SJCRH30 (cell line): Measurements from ENCODE around the gene METTL14. TPM values are rescaled to one million over a fixed set of nuclear protein-coding genes. Genes with fewer than 3 reads are reported as not detected.
"Not testable (repeated sequence)": the region's sequence is repeated elsewhere in the genome, so short reads cannot be mapped to it uniquely, and the experiment has no call there.

Experiments
- DNase-seq, 2 experiments: peaks; one replicate each; pipeline ENCODE4 v3.0.0-alpha.2; 2015 to 2020
- H3K27ac ChIP-seq: fragments of 250-450 bp; sonication (Bioruptor Pico); 2 replicates; pipeline ENCODE4 v1.5.1; 2020; ENCODE audit warnings: mild to moderate bottlenecking, moderate library complexity
- H3K27me3 ChIP-seq: fragments of 250-450 bp; sonication (Bioruptor Pico); 2 replicates; pipeline ENCODE4 v1.5.1; 2020; ENCODE audit warnings: mild to moderate bottlenecking, moderate library complexity
- H3K36me3 ChIP-seq: fragments of 250-450 bp; sonication (Bioruptor Pico); 2 replicates; pipeline ENCODE4 v1.5.1; 2020; ENCODE audit warnings: mild to moderate bottlenecking, moderate library complexity
- H3K4me1 ChIP-seq: fragments of 250-450 bp; sonication (Bioruptor Pico); 2 replicates; pipeline ENCODE4 v1.5.1; 2020; ENCODE audit warnings: mild to moderate bottlenecking, moderate library complexity
- H3K4me3 ChIP-seq: fragments of 250-450 bp; sonication (Bioruptor Pico); 2 replicates; pipeline ENCODE4 v1.5.1; 2020; ENCODE audit warnings: mild to moderate bottlenecking, moderate library complexity
- H3K9me3 ChIP-seq: fragments of 250-450 bp; sonication (Bioruptor Pico); replicated peaks from 2 replicates; pipeline ENCODE4 v1.5.1; 2020; ENCODE audit warnings: mild to moderate bottlenecking, moderate library complexity
- total RNA-seq: library from RNA; depleted of rRNA; stranded (reverse); fragments of >200 nt; shearing (Covaris generic); gene quantifications from 2 replicates; pipeline ENCODE4 v1.2.3, GENCODE V29; 2014; rRNA removed

METTL14 gene
- 37.4 and 39.5 TPM in 2 replicates for total RNA-seq

GRCh38 chr4:118684873-118685811, at the start of gene METTL14:
Gene METTL14 (plus strand): TSS chr4:118685392. CDS start chr4:118685535, 143 bp downstream.
- peak; percentile 95 to 97 for DNase-seq
- H3K4me1 ChIP-seq, result peaks cover 10% of the 10 kb centered on the region; the same call in 1 of the 2 replicates
- H3K27me3 ChIP-seq, result no peaks in the 10 kb centered on the region
- peak within 1 kb of the TSS; percentile 76 for H3K4me3 ChIP-seq
- peaks cover 10% of the 10 kb centered on the region for H3K36me3 ChIP-seq
- H3K9me3 ChIP-seq, result no peaks in the 10 kb centered on the region
- peak within 1 kb of the TSS; percentile 58 for H3K27ac ChIP-seq

- not testable (repeated sequence) for H3K9me3 ChIP-seq, H3K4me1 ChIP-seq, DNase-seq, H3K27ac ChIP-seq, H3K4me3 ChIP-seq, H3K36me3 ChIP-seq, H3K27me3 ChIP-seq
Observed at GRCh38 chr4:118636126-118636525, 49.1 kb upstream of the METTL14 start.

DNA sequence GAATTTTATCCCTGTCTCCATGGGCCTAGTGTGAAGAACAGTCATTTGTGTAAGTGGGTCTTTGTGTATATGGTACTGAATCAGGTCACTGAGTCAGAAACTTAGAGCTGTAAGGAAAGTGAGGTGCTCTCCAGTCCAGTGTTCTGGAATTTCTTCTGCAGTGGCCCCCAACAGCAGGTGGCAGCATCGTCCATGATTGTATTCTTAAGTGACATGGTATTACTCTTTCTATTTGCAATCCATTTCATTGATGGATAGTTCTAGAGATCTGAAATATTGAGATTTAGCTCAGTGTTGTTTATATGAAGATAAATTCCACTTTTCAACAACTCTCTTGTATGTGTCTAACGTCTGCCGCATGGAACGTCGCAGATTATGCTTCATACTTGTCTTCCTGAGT, 20.5 kb upstream of the METTL14 start:
- not testable (repeated sequence) for H3K4me3 ChIP-seq

GRCh38 chr4:118669220-118669619, 16.0 kb upstream of the METTL14 start:
- not testable (repeated sequence) for H3K9me3 ChIP-seq, H3K36me3 ChIP-seq, H3K27me3 ChIP-seq, H3K27ac ChIP-seq, H3K4me3 ChIP-seq, H3K4me1 ChIP-seq
- DNase-seq, result peak; percentile 72 to 90

More for the DNA sequence above, 20.5 kb upstream of the METTL14 start:
- H3K27me3 ChIP-seq, H3K4me1 ChIP-seq, H3K9me3 ChIP-seq, H3K36me3 ChIP-seq, H3K27ac ChIP-seq: not testable (repeated sequence)
- peak; percentile 25 to 40 for DNase-seq

GRCh38 chr4:118670968-118671367, 14.2 kb upstream of the METTL14 start:
- not testable (repeated sequence) for H3K4me3 ChIP-seq, H3K4me1 ChIP-seq, DNase-seq, H3K27me3 ChIP-seq, H3K9me3 ChIP-seq, H3K36me3 ChIP-seq, H3K27ac ChIP-seq

DNA sequence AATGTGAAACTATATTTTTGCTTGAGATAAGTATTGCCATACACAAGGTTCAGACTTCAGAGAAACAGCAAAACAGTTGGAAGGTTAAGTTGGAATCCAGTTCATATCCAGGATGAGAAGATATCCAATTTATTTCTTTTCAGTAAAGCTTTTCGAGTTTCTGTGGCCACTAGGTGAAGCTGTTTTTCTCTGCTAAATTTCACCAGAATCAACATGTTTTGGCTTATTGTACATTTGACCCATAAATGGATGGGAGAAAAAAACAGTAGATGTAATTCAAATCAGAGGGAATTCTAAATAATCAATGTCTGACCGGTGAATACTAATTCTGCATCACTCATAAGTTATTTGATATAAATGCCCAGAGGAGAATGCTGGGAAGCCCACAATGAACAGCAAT, 9.1 kb upstream of the METTL14 start:
- no peaks in the 10 kb centered on the region for H3K9me3 ChIP-seq
- no peaks in the 10 kb centered on the region for H3K36me3 ChIP-seq
- no peaks in the 10 kb centered on the region for H3K4me1 ChIP-seq
- no peak overlapping the region for H3K4me3 ChIP-seq
- H3K27me3 ChIP-seq, result peaks cover 3% of the 10 kb centered on the region; the same call in 1 of the 2 replicates
- no peak overlapping the region for H3K27ac ChIP-seq
- no peak for DNase-seq

GRCh38 chr4:118680808-118681207, 4.4 kb upstream of the METTL14 start:
- Histone ChIP-seq H3K4me1 (peaks cover 2% of the 10 kb centered on the region; the same call in 1 of the 2 replicates), H3K27me3 (no peaks in the 10 kb centered on the region), H3K36me3 (no peaks in the 10 kb centered on the region), H3K9me3 (no peaks in the 10 kb centered on the region), H3K4me3 (no peak overlapping the region), H3K27ac (no peak overlapping the region)
- DNase-seq, result peak in 1 of 2 experiments; percentile 15

DNA sequence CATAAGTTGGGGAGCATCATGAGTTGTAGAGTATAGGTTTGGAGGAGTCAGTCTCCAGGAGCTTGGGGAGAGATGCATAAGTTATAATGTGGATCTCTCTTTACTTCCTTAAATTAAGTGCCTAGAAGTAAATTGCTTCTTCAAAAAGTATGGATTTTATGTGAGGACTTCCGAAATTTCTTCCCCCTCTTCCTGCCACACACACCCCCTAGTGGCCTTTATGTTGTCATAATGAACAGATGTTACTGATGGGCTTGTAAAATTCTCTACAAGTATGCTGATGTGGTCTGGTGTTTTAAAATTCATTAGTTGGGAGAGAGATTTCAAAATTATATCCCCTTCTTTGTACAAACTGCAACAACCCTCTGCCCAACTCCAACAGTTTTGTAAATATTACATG, 2.3 kb upstream of the METTL14 start:
- no peak overlapping the region for H3K27ac ChIP-seq

GRCh38 chr4:118683513-118683912, 1.7 kb upstream of the METTL14 start:
- Histone ChIP-seq H3K4me1 (peaks cover 10% of the 10 kb centered on the region; the same call in 1 of the 2 replicates), H3K27me3 (no peaks in the 10 kb centered on the region), H3K27ac (no peak overlapping the region), H3K9me3 (no peaks in the 10 kb centered on the region), H3K4me3 (peak overlapping the region; percentile 25), H3K36me3 (peaks cover 2% of the 10 kb centered on the region)
- DNase-seq, result peak; percentile 24 to 63

More for the DNA sequence above, 2.3 kb upstream of the METTL14 start:
- DNase-seq, result peak; percentile 31 to 61
- Histone ChIP-seq H3K9me3 (no peaks in the 10 kb centered on the region), H3K27me3 (no peaks in the 10 kb centered on the region), H3K4me1 (peaks cover 10% of the 10 kb centered on the region; the same call in 1 of the 2 replicates), H3K4me3 (no peak overlapping the region; the same call in 1 of the 2 replicates), H3K36me3 (no peaks in the 10 kb centered on the region; the same call in 1 of the 2 replicates)

GRCh38 chr4:118703118-118703517, 17.9 kb downstream of the METTL14 start:
- H3K9me3 ChIP-seq, result no peaks in the 10 kb centered on the region
- no peaks in the 10 kb centered on the region for H3K4me1 ChIP-seq
- H3K27ac ChIP-seq, result no peak overlapping the region
- peaks cover 72% of the 10 kb centered on the region for H3K36me3 ChIP-seq
- H3K27me3 ChIP-seq, result no peaks in the 10 kb centered on the region
- no peak overlapping the region for H3K4me3 ChIP-seq
- DNase-seq, result no peak

GRCh38 chr4:118711052-118711451, 25.9 kb downstream of the METTL14 start:
- Histone ChIP-seq H3K4me3 (no peak overlapping the region), H3K4me1 (no peaks in the 10 kb centered on the region), H3K36me3 (peaks cover 39% of the 10 kb centered on the region), H3K27ac (no peak overlapping the region), H3K27me3 (no peaks in the 10 kb centered on the region), H3K9me3 (no peaks in the 10 kb centered on the region)
- DNase-seq, result no peak

GRCh38 chr4:118712872-118713271, 27.7 kb downstream of the METTL14 start:
- peaks cover 29% of the 10 kb centered on the region for H3K36me3 ChIP-seq
- no peak overlapping the region for H3K27ac ChIP-seq
- no peak for DNase-seq
- no peaks in the 10 kb centered on the region for H3K9me3 ChIP-seq
- H3K4me3 ChIP-seq, result no peak overlapping the region
- H3K4me1 ChIP-seq, result no peaks in the 10 kb centered on the region
- no peaks in the 10 kb centered on the region for H3K27me3 ChIP-seq

- no peaks in the 10 kb centered on the region for H3K27me3 ChIP-seq
- no peak overlapping the region for H3K4me3 ChIP-seq
- H3K4me1 ChIP-seq, result no peaks in the 10 kb centered on the region
- DNase-seq, result no peak
- no peak overlapping the region for H3K27ac ChIP-seq
- peaks cover 10% of the 10 kb centered on the region for H3K36me3 ChIP-seq
- no peaks in the 10 kb centered on the region for H3K9me3 ChIP-seq
Observed at GRCh38 chr4:118714682-118715081, 29.5 kb downstream of the METTL14 start.

- Histone ChIP-seq H3K9me3 (no peaks in the 10 kb centered on the region), H3K4me3 (no peak overlapping the region), H3K27me3 (no peaks in the 10 kb centered on the region), H3K4me1 (no peaks in the 10 kb centered on the region), H3K27ac (no peak overlapping the region), H3K36me3 (0 out of 2 replicates have a peak, but pooled peaks cover 2% of the 10 kb centered on the region)
- DNase-seq, result no peak
Observed at GRCh38 chr4:118716304-118716703, 31.1 kb downstream of the METTL14 start.

GRCh38 chr4:118718511-118719170, 33.4 kb downstream of the METTL14 start:
- H3K36me3 ChIP-seq, result 0 out of 2 replicates have a peak, but pooled peaks cover 2% of the 10 kb centered on the region

More at GRCh38 chr4:118718511-118719170, 33.4 kb downstream of the METTL14 start:
- Histone ChIP-seq H3K4me3 (no peak overlapping the region), H3K27ac (no peak overlapping the region), H3K4me1 (no peaks in the 10 kb centered on the region), H3K9me3 (no peaks in the 10 kb centered on the region), H3K27me3 (no peaks in the 10 kb centered on the region)
- no peak for DNase-seq
